Thyroid gland (tissue), 4 donors: ENCODE results near the gene FANCF. TPM values are rescaled to one million over a fixed set of nuclear protein-coding genes. Genes with fewer than 3 reads are reported as not detected.
"Not testable (repeated sequence)": the region's sequence is repeated elsewhere in the genome, so short reads cannot be mapped to it uniquely, and the experiment has no call there.

Experiments used
- DNase-seq, 2 donors: peaks; one replicate each; pipeline ENCODE4 v3.0.0-alpha.2; 2019
- H3K27ac ChIP-seq, 3 donors: fragments of 200-600 bp; sonication (generic); 1 replicate in 2 of 3; 2 replicates in 1 of 3; pipeline ENCODE4 v1.5.1; 2016 to 2019; ENCODE audit warnings: mild to moderate bottlenecking in 1 of 3, moderate library complexity in 1 of 3
- H3K27me3 ChIP-seq: fragments of 200-600 bp; sonication (generic); one replicate; pipeline ENCODE4 v1.5.1; 2019
- H3K36me3 ChIP-seq, 2 donors: fragments of 200-600 bp; sonication (generic); one replicate each; pipeline ENCODE4 v1.5.1; 2016 to 2019
- H3K4me1 ChIP-seq, 2 donors: fragments of 200-600 bp; sonication (generic); one replicate each; pipeline ENCODE4 v1.5.1; 2017 to 2019
- H3K4me3 ChIP-seq, 3 donors: fragments of 200-600 bp; sonication (generic); replicated peaks in 1 of 3; 1 replicate in 2 of 3; 2 replicates in 1 of 3; pipeline ENCODE4 v1.5.1; 2016; ENCODE audit warnings: mild to moderate bottlenecking in 1 of 3
- H3K9me3 ChIP-seq: fragments of 200-600 bp; sonication (generic); one replicate; pipeline ENCODE4 v1.5.1; 2017
- CTCF ChIP-seq, 6 experiments: fragments of 200-600 bp in 3 of 6; fragments of 450-650 bp in 3 of 6; sonication (generic) in 3 of 6; IDR thresholded peaks; one replicate each; pipeline ENCODE4 v1.5.1; 2016 to 2019; ENCODE audit warnings: antibody characterized with exemption in 6 of 6, mild to moderate bottlenecking in 2 of 6, inconsistent platforms in 1 of 6, moderate library complexity in 1 of 6
- POLR2A ChIP-seq, 2 donors: fragments of 450-650 bp; IDR thresholded peaks; one replicate each; pipeline ENCODE4 v1.6.1; 2017; ENCODE audit warnings: antibody characterized with exemption in 2 of 2, mild to moderate bottlenecking in 2 of 2, moderate library complexity in 1 of 2
- WGBS, 2 donors: methylation state at CpG; one replicate each; pipeline ENCODE4 v1.1.5; 2017; 5-methylcytosine and 5-hydroxymethylcytosine counted together
- intact Hi-C: fragments of 100-400 bp; cut with DNase I; formaldehyde crosslinking; loops from one replicate; pipeline ENCODE4 v1.15.1; 2023
- total RNA-seq, 4 donors: library from RNA; depleted of rRNA; stranded (reverse); fragments of >200 nt; gene quantifications; one replicate each; pipeline ENCODE4 v1.2.3, GENCODE V29; 2016

The FANCF gene
- total RNA-seq, 4 donors from 2014 or later: 8.6 to 15.2 (median 13.4) TPM

GRCh38 chr11:22657101-22657694 is 31.6 kb upstream of the FANCF start:
- no peak overlapping the region for H3K27ac ChIP-seq
- H3K9me3 ChIP-seq: no peaks in the 10 kb centered on the region
- H3K4me3 ChIP-seq: no peak overlapping the region
- intact Hi-C loops: no loop called here
- WGBS, 2 donors: 34 to 47% methylated on average over 1 of the region's 1 CpG
- no peak for TF ChIP-seq CTCF (IDR thresholded peaks at IDR 0.05)
- no peak for TF ChIP-seq POLR2A (IDR thresholded peaks at IDR 0.05)
- DNase-seq: no peak
- no peaks in the 10 kb centered on the region for H3K4me1 ChIP-seq
- no peaks in the 10 kb centered on the region for H3K27me3 ChIP-seq
- H3K36me3 ChIP-seq: no peaks in the 10 kb centered on the region

- Histone ChIP-seq H3K36me3 (no peaks in the 10 kb centered on the region), H3K27ac (no peak overlapping the region), H3K27me3 (no peaks in the 10 kb centered on the region), H3K4me3 (no peak overlapping the region), H3K4me1 (no peaks in the 10 kb centered on the region), H3K9me3 (no peaks in the 10 kb centered on the region)
- no peak for DNase-seq
- TF ChIP-seq POLR2A (IDR thresholded peaks at IDR 0.05): no peak
- no peak for TF ChIP-seq CTCF (IDR thresholded peaks at IDR 0.05)
- intact Hi-C loops: no loop called here
Observed at GRCh38 chr11:22656130-22656529, 30.5 kb upstream of the FANCF start.

DNA sequence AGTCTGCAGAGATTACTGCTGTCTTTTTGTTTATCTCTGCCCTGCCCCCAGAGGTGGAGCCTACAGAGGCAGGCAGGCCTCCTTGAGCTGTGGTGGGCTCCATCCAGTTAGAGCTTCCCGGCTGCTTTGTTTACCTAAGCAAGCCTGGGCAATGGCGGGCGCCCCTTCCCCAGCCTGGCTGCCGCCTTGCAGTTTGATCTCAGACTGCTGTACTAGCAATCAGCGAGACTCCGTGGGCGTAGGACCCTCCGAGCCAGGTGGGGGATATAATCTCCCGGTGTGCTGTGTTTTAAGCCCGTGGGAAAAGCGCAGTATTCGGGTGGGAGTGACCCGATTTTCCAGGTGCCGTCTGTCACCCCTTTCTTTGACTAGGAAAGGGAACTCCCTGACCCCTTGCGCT is 26.7 kb upstream of the FANCF start:
- intact Hi-C loops, DNase-seq: not testable (repeated sequence)

DNA sequence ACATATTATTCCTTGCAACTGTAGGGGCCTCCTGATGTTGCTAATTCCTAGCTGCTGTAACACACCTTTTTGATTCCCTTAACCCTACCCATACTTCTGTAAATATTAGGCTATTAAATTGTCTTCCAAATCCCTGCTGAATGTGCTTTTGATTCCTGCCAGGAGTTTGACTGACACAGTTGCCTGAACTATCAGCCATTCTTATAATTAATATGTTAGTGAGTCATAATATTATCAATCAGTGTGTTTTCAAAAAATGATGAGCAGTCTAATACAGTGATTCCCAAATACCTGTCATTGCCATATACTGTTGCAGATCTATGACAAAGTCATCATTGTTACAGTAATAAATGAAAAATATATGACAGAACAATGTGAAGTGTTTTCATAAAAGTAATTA is 15.9 kb upstream of the FANCF start:
- H3K27ac ChIP-seq: no peak overlapping the region
- no peak for TF ChIP-seq CTCF (IDR thresholded peaks at IDR 0.05)
- no peak for TF ChIP-seq POLR2A (IDR thresholded peaks at IDR 0.05)
- no peak for DNase-seq
- no peaks in the 10 kb centered on the region for H3K36me3 ChIP-seq
- no peak overlapping the region for H3K4me3 ChIP-seq
- intact Hi-C loops: no loop called here
- no peaks in the 10 kb centered on the region for H3K27me3 ChIP-seq
- no peaks in the 10 kb centered on the region for H3K9me3 ChIP-seq
- no peaks in the 10 kb centered on the region for H3K4me1 ChIP-seq

More for the DNA sequence above, 26.7 kb upstream of the FANCF start:
- H3K27ac ChIP-seq, H3K4me1 ChIP-seq, H3K4me3 ChIP-seq, H3K36me3 ChIP-seq, H3K9me3 ChIP-seq, H3K27me3 ChIP-seq: not testable (repeated sequence)
- WGBS, 2 donors: 60 to 75% methylated on average over 15 of the region's 15 CpGs

DNA sequence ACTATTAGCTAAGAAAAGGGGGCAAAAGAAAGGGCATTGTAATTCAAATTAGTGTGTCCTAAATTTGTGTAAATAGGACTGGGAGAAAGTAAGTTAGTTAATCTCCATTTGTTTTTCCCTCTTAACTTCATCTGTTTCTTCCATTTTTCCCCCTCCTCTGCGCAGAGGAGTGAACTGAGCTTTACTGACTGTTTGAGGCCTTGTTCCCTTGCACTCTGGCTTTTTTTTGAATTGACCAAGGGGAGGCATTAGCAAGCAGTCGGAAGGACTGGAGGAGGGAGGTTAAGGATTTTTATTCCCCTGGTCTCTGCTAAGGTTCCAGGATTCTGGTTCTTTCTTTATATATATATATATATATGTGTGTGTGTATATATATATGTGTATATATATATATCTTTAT is 15.2 kb upstream of the FANCF start:
- Histone ChIP-seq H3K4me3 (no peak overlapping the region), H3K4me1 (no peaks in the 10 kb centered on the region), H3K36me3 (no peaks in the 10 kb centered on the region), H3K9me3 (no peaks in the 10 kb centered on the region), H3K27me3 (no peaks in the 10 kb centered on the region), H3K27ac (no peak overlapping the region)
- no peak for DNase-seq
- intact Hi-C loops: no loop called here
- TF ChIP-seq CTCF (IDR thresholded peaks at IDR 0.05): no peak
- no peak for TF ChIP-seq POLR2A (IDR thresholded peaks at IDR 0.05)
- WGBS, 2 donors: 90 to 95% methylated on average over 2 of the region's 2 CpGs

DNA sequence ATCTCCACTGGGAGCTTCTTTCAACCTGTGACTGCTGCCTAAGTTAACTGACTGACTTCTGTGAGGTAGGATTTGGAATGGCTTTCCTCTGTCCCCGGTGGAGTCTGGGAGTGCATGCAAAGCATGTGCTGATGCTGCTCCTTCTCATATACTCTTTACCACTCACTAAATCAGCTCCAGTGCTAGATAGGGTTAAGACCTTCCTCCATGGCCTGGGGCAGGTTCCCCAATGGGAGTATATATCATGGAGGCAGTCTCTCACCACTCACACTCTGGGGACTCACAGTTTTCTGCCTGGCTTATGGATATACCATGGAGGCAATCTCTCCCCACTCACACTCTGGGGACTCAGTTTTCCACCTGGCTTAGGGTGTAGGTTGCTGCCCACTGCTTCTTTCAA is 10.1 kb upstream of the FANCF start:
- Histone ChIP-seq H3K27ac (no peak overlapping the region), H3K4me3 (no peak overlapping the region), H3K4me1 (no peaks in the 10 kb centered on the region), H3K36me3 (no peaks in the 10 kb centered on the region), H3K27me3 (no peaks in the 10 kb centered on the region), H3K9me3 (no peaks in the 10 kb centered on the region)
- TF ChIP-seq POLR2A (IDR thresholded peaks at IDR 0.05) (no peak), CTCF (IDR thresholded peaks at IDR 0.05) (no peak)
- 0% methylated on average over 1 of the region's 1 CpG for WGBS, 2 donors
- DNase-seq: no peak
- intact Hi-C loops: no loop called here
